HFFc6 (cell line): ENCODE measurements around the gene LEMD3. TPM values are rescaled to one million over a fixed set of nuclear protein-coding genes. Genes with fewer than 3 reads are reported as not detected.
A peak's percentile ranks its signal among the peaks of the same experiment; 100 is the strongest.

ENCODE experiments used
- DNase-seq: peaks from one replicate; pipeline ENCODE4 v3.0.0-alpha.2; 2018
- H3K27ac Mint-ChIP-seq: 2 replicates; pipeline ENCODE4 v1.8.0; 2020; ENCODE audit warnings: mild to moderate bottlenecking, mixed read lengths
- H3K27me3 Mint-ChIP-seq: 2 replicates; pipeline ENCODE4 v1.8.0; 2021; ENCODE audit warnings: mild to moderate bottlenecking, moderate library complexity, mixed read lengths; ENCODE audit not compliant: insufficient read depth
- H3K36me3 Mint-ChIP-seq: 2 replicates; pipeline ENCODE4 v1.8.0; 2021; ENCODE audit warnings: low read depth, mixed read lengths
- H3K4me1 Mint-ChIP-seq: 2 replicates; pipeline ENCODE4 v1.8.0; 2020; ENCODE audit warnings: low read depth, mixed read lengths
- H3K4me3 Mint-ChIP-seq: 2 replicates; pipeline ENCODE4 v1.8.0; 2020; ENCODE audit warnings: mild to moderate bottlenecking, moderate library complexity, mixed read lengths
- H3K9me3 Mint-ChIP-seq: 2 replicates; pipeline ENCODE4 v1.8.0; 2020; ENCODE audit warnings: mild to moderate bottlenecking, mixed read lengths
- CTCF ChIP-seq: fragments of 200-600 bp; sonication (generic); IDR thresholded peaks from 2 replicates; pipeline ENCODE4 v1.5.0; 2021; ENCODE audit warnings: antibody characterized with exemption, mild to moderate bottlenecking
- total RNA-seq, 6 experiments: library from RNA; stranded (reverse); fragmentation: NEBNext Ultra II Directional; extraction: Animal tissue kit (Norgen Biotek cat#: 25700); gene quantifications; 2 replicates in 1 of 6; 3 replicates in 5 of 6; pipeline ENCODE4 v1.2.3, GENCODE V29; 2021

Gene LEMD3
- total RNA-seq, 6 experiments from 2014 or later: 16.7 to 21.5 (median 17.8) TPM

DNA sequence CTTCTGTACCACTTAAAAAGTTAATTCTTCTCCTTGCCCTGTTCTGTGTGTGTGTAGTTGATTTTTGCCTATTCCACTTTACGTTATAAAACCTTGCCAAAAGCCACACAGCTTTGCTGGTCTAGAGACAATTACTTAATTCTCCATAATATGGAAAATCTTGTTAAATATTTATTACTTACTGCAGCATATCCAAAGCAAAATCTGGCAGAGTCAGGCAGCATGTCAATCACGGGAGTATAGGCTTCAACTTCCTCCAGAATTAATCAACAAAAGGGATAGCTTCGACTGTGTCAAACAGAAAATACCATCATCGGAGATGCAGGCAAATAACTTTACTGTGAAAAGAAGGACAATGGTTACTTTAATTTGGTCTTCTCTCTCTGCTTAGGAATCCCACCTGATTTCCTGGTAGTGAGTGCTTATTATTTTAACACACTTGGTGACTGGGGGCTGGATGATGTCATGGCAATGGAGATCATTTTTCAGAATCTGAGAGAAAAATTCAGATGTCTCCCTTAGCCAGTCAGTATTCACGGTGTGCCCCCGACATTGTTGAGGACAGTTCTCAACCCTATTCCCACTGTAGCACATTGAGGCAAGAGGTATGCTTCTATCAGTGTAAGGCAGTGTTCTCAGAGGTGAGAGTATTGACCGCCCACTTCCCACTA is 105.4 kb downstream of the LEMD3 start:
- DNase-seq: no peak
- Mint-ChIP-seq H3K9me3 (no peaks in the 10 kb centered on the region), H3K27ac (no peak overlapping the region), H3K36me3 (peaks cover 4% of the 10 kb centered on the region; the same call in 1 of the 2 replicates), H3K27me3 (no peaks in the 10 kb centered on the region; the same call in 1 of the 2 replicates), H3K4me3 (no peak overlapping the region), H3K4me1 (peaks cover 15% of the 10 kb centered on the region)
- no peak for TF ChIP-seq CTCF

- TF ChIP-seq CTCF: no peak
- Mint-ChIP-seq H3K4me3 (no peak overlapping the region), H3K36me3 (peaks cover 8% of the 10 kb centered on the region; the same call in 1 of the 2 replicates), H3K4me1 (peaks cover 8% of the 10 kb centered on the region), H3K9me3 (no peaks in the 10 kb centered on the region), H3K27ac (no peak overlapping the region), H3K27me3 (no peaks in the 10 kb centered on the region; the same call in 1 of the 2 replicates)
- DNase-seq: no peak
These were observed 106.2 kb downstream of the LEMD3 start for GRCh38 chr12:65275627-65276026.

- no peak overlapping the region for H3K4me3 Mint-ChIP-seq
- H3K36me3 Mint-ChIP-seq: peaks cover 12% of the 10 kb centered on the region
- TF ChIP-seq CTCF: no peak
- no peak for DNase-seq
- H3K4me1 Mint-ChIP-seq: peaks cover 8% of the 10 kb centered on the region
- H3K27ac Mint-ChIP-seq: no peak overlapping the region
- H3K9me3 Mint-ChIP-seq: no peaks in the 10 kb centered on the region
- no peaks in the 10 kb centered on the region; the same call in 1 of the 2 replicates for H3K27me3 Mint-ChIP-seq
These were observed 107.6 kb downstream of the LEMD3 start for GRCh38 chr12:65276916-65277530.

GRCh38 chr12:65277994-65278575 is 108.7 kb downstream of the LEMD3 start:
- no peak for DNase-seq
- Mint-ChIP-seq H3K4me3 (peak overlapping the region; percentile 94), H3K36me3 (peaks cover 12% of the 10 kb centered on the region), H3K27me3 (no peaks in the 10 kb centered on the region; the same call in 1 of the 2 replicates), H3K9me3 (no peaks in the 10 kb centered on the region), H3K27ac (peak overlapping the region; percentile 61), H3K4me1 (peaks cover 8% of the 10 kb centered on the region)
- TF ChIP-seq CTCF: no peak

- peak; percentile 64 for DNase-seq
- Mint-ChIP-seq H3K36me3 (peaks cover 12% of the 10 kb centered on the region), H3K4me1 (peaks cover 8% of the 10 kb centered on the region), H3K27me3 (no peaks in the 10 kb centered on the region; the same call in 1 of the 2 replicates), H3K27ac (peak within 1 kb of the TSS; percentile 79), H3K9me3 (no peaks in the 10 kb centered on the region), H3K4me3 (peak within 1 kb of the TSS; percentile 94)
- TF ChIP-seq CTCF: peak; percentile 51
These were observed 109.4 kb downstream of the LEMD3 start, which contains the start of gene MSRB3 for GRCh38 chr12:65278576-65279368. MSRB3 (plus strand) TSS chr12:65278683; CDS start chr12:65308580, 29,897 bp downstream.
